GM12878 (cell line): ENCODE data around the gene KRTAP12-1. TPM values are rescaled to one million over a fixed set of nuclear protein-coding genes. Genes with fewer than 3 reads are reported as not detected.

Experiments
- ATAC-seq: fragments of 200-7000 bp; cut with Tn5 transposase; 3 replicates; pipeline ENCODE4 v1.9.1; 2020; ENCODE audit warnings: mild to moderate bottlenecking, moderate library complexity
- BruUV-seq: library from RNA; stranded (reverse); fragments of 400-500 nt; replicated peaks from 2 replicates; lab custom pipeline; 2021; lab: Mats Ljungman, UMichigan
- CTCF ChIA-PET: fragments of 300-600 bp; sonication (Branson Sonifier 250); formaldehyde crosslinking; extraction: SDS; loops from one replicate; lab custom pipeline; 2021; ENCODE audit warnings: inconsistent platforms; lab: Yijun Ruan, JAX
- POLR2A ChIA-PET: fragments of 350-600 bp; formaldehyde crosslinking; extraction: SDS; loops from one replicate; lab custom pipeline; 2021; ENCODE audit warnings: inconsistent platforms; lab: Charles Lee
- RAD21 ChIA-PET: fragments of 300-600 bp; sonication (Branson Sonifier 250); formaldehyde crosslinking; loops from one replicate; lab custom pipeline; 2023; ENCODE audit warnings: antibody characterized with exemption; ENCODE audit not compliant: unreplicated experiment; lab: Charles Lee
- SMC1A ChIA-PET: fragments of 300-600 bp; sonication (Branson Sonifier 250); formaldehyde crosslinking; loops from one replicate; lab custom pipeline; 2023; ENCODE audit not compliant: unreplicated experiment, uncharacterized antibody; lab: Charles Lee
- DNase-seq: peaks from one replicate; pipeline ENCODE4 v3.0.0-alpha.2; 2011; ENCODE audit warnings: low read depth, low spot score
- FAIRE-seq: peaks from 3 replicates; lab custom pipeline; 2011; peaks lifted over from hg19 to GRCh38; lab: Jason Lieb, UNC
- H2AFZ ChIP-seq: 2 replicates; pipeline ENCODE4 v1.6.0; 2011; ENCODE audit warnings: low read depth, low read length, control low read depth; ENCODE audit not compliant: control insufficient read depth
- H3K27ac ChIP-seq: 2 replicates; pipeline ENCODE4 v1.5.1; 2011; ENCODE audit warnings: control low read depth; ENCODE audit not compliant: control insufficient read depth, insufficient read depth
- H3K27me3 ChIP-seq, 2 experiments: replicated peaks in 1 of 2; 2 replicates each; pipeline versions ENCODE4 v1.6.0 to v1.6.1; 2011; ENCODE audit warnings: low read length in 1 of 2; ENCODE audit not compliant: control insufficient read depth in 2 of 2, insufficient read depth in 2 of 2
- H3K36me3 ChIP-seq, 2 experiments: 2 replicates each; pipeline ENCODE4 v1.5.1; 2011; ENCODE audit warnings: low read length in 1 of 2; ENCODE audit not compliant: control insufficient read depth in 2 of 2, insufficient read depth in 2 of 2
- H3K4me1 ChIP-seq: 2 replicates; pipeline ENCODE4 v1.6.1; 2011; ENCODE audit warnings: mild to moderate bottlenecking, low read length, moderate library complexity, mixed read lengths; ENCODE audit not compliant: control insufficient read depth, insufficient read depth
- H3K4me2 ChIP-seq: 2 replicates; pipeline ENCODE4 v1.6.0; 2011; ENCODE audit warnings: control low read depth; ENCODE audit not compliant: control insufficient read depth, insufficient read depth
- H3K4me3 ChIP-seq: fragments of 200-600 bp; sonication (generic); 2 replicates; pipeline ENCODE4 v1.5.1; 2016
- H3K79me2 ChIP-seq: 2 replicates; pipeline ENCODE4 v1.6.0; 2011; ENCODE audit warnings: low read length; ENCODE audit not compliant: control insufficient read depth, insufficient read depth
- H3K9ac ChIP-seq: 2 replicates; pipeline ENCODE4 v1.8.0; 2011; ENCODE audit warnings: low read length, control low read depth, mixed read lengths; ENCODE audit not compliant: control insufficient read depth, insufficient read depth
- H3K9me3 ChIP-seq: replicated peaks from 3 replicates; pipeline ENCODE4 v1.5.1; 2011; ENCODE audit warnings: mild to moderate bottlenecking, low read length; ENCODE audit not compliant: control insufficient read depth, insufficient read depth
- H4K20me1 ChIP-seq: 2 replicates; pipeline ENCODE4 v1.6.0; 2011; ENCODE audit not compliant: control insufficient read depth, insufficient read depth
- IKZF1 ChIP-seq: fragments of 450-650 bp; conservative IDR thresholded peaks from 2 replicates; pipeline ENCODE4 v1.6.1; 2017; ENCODE audit warnings: antibody characterized with exemption, mild to moderate bottlenecking
- MXI1 ChIP-seq: fragments of 150-350 bp; IDR thresholded peaks from 2 replicates; pipeline ENCODE4 v1.6.1; 2011; ENCODE audit warnings: low read depth, mild to moderate bottlenecking, inconsistent platforms, low read length, improper control_type of control experiment
- PAX8 ChIP-seq: fragments of 450-650 bp; IDR thresholded peaks from 2 replicates; pipeline ENCODE4 v1.6.1; 2017; ENCODE audit warnings: mild to moderate bottlenecking, moderate library complexity
- POLR2A ChIP-seq: IDR thresholded peaks from 2 replicates; pipeline ENCODE4 v1.6.1; 2011; ENCODE audit warnings: low read depth, mild to moderate bottlenecking, low read length
- RAD21 ChIP-seq: IDR thresholded peaks from 2 replicates; pipeline ENCODE4 v1.6.1; 2011; ENCODE audit warnings: mild to moderate bottlenecking, low read depth, low read length, moderate library complexity; ENCODE audit not compliant: insufficient read depth
- RFX5 ChIP-seq: IDR thresholded peaks from 2 replicates; pipeline ENCODE4 v1.6.1; 2011; ENCODE audit warnings: low read depth, low read length, improper control_type of control experiment
- SMAD5 ChIP-seq: IDR thresholded peaks from 2 replicates; pipeline ENCODE4 v1.6.1; 2016; ENCODE audit warnings: antibody characterized with exemption, low read depth
- SRF ChIP-seq, 2 experiments: IDR thresholded peaks; 2 replicates each; pipeline ENCODE4 v1.6.1; 2011; ENCODE audit warnings: low read depth in 2 of 2, low read length in 2 of 2, mild to moderate bottlenecking in 1 of 2, moderate library complexity in 1 of 2
- TBL1XR1 ChIP-seq: IDR thresholded peaks from 2 replicates; pipeline ENCODE4 v1.6.1; 2012; ENCODE audit warnings: low read depth, low read length, improper control_type of control experiment
- YY1 ChIP-seq: IDR thresholded peaks from 2 replicates; pipeline ENCODE4 v1.6.1; 2011; ENCODE audit warnings: low read depth, mild to moderate bottlenecking, low read length
- ZNF384 ChIP-seq: IDR thresholded peaks from 2 replicates; pipeline ENCODE4 v1.6.1; 2012; ENCODE audit warnings: low read depth, mild to moderate bottlenecking, low read length, improper control_type of control experiment, borderline replicate concordance
- ZNF622 ChIP-seq: fragments of 450-650 bp; IDR thresholded peaks from 2 replicates; pipeline ENCODE4 v1.6.1; 2017; ENCODE audit warnings: mild to moderate bottlenecking, inconsistent platforms
- WGBS: methylation state at CpG from one replicate; pipeline ENCODE4 v1.1.6; 2016; ENCODE audit warnings: low lambda C conversion rate; ENCODE audit not compliant: insufficient replicate concordance, insufficient coverage; ENCODE audit errors: missing lambda C conversion rate; 5-methylcytosine and 5-hydroxymethylcytosine counted together
- in situ Hi-C: fragments of 300-500 bp; cut with MboI; formaldehyde crosslinking; loops from 9 replicates; pipeline ENCODE4 v1.14.3; 2018; ENCODE audit warnings: mixed read lengths
- intact Hi-C: fragments of 100-400 bp; cut with micrococcal nuclease; formaldehyde crosslinking; loops from one replicate; pipeline ENCODE4 v1.14.2; 2022; ENCODE audit not compliant: unreplicated experiment
- polyA plus RNA-seq, 11 experiments: library from polyadenylated mRNA; depleted of rRNA in 4 of 11; unstranded in 6 of 11; stranded (reverse) in 5 of 11; fragments of >200 nt; fragmentation: Nextera tagmentation in 4 of 11; fragmentation: Illumina TruSeq in 1 of 11; extraction: Ambion mirVana in 4 of 11; extraction: Trizol in 1 of 11; gene quantifications; 1 replicate in 1 of 11; 2 replicates in 10 of 11; pipeline versions ENCODE4 v1.2.1 to v1.2.3, GENCODE V29; 2011 to 2016; ENCODE audit warnings: inconsistent platforms in 2 of 11, missing spikeins in 2 of 11, low read depth in 1 of 11
- total RNA-seq, 4 experiments: library from RNA; depleted of rRNA in 3 of 4; stranded (reverse); fragments of >200 nt in 3 of 4; fragmentation: Illumina TruSeq in 1 of 4; extraction: Trizol in 1 of 4; gene quantifications; 2 replicates each; pipeline versions ENCODE4 v1.2.1 to v1.2.3, GENCODE V29; 2013 to 2021
- TF ChIP-seq, protein P1 (sequence below): fragments of 450-650 bp; IDR thresholded peaks from 2 replicates; pipeline ENCODE4 v1.6.1; 2018; ENCODE audit warnings: borderline replicate concordance, mild to moderate bottlenecking; ENCODE audit not compliant: partially characterized antibody
- TF ChIP-seq, protein P2 (sequence below): IDR thresholded peaks from 2 replicates; pipeline ENCODE4 v1.6.1; 2011; ENCODE audit warnings: low read depth, low read length, improper control_type of control experiment, borderline replicate concordance
- TF ChIP-seq, protein P3 (sequence below): IDR thresholded peaks from 2 replicates; pipeline ENCODE4 v1.6.1; 2012; ENCODE audit warnings: mild to moderate bottlenecking, low read depth, low read length

The KRTAP12-1 gene
- total and polyA plus RNA-seq, 10 of the 15 experiments (the other 5 are each of a cell fraction or from before 2014, with no cell fraction given) = not detected

DNA sequence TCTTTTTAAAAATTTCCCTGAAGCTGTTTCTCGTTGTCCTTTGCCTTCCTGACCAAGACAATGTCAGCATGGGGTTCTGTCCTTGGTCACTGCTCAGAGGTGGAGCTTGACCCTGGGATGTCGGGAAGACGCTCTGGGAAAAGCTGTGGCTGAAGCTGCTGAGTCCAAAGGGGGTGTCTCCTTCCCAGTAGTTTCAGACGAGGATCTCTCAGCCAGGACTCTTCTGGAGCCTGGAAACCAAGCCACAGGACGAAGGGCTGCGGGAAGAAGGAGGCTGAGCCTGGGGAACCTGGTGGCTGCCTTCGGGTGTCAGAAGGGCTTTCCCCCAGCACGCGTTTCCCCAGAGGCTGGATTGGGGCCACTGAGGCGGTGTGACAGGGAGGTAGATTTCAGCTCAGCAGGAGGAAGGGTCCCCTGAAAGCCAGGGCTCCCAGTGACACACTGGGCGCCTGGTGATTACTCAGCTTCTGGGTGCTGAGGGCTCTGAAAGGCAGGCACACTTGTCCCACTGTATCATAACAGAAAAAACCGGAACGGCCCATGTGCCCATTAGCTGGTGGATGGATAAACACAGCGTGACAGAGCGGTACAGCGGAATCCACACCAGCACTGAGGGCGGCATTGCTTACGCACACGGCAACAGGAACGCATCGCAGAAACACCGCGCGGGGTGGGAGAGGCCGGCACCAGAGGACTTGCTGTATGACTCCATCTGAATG, 5.0 kb upstream of the KRTAP12-1 start:
- H4K20me1 ChIP-seq = no peaks in the 10 kb centered on the region
- no peak for DNase-seq
- intact Hi-C loops (no loop called here), in situ Hi-C loops (no loop called here)
- no TSS peak for BruUV-seq
- H3K9me3 ChIP-seq = no peaks in the 10 kb centered on the region
- H2AFZ ChIP-seq = no peak overlapping the region
- no peak overlapping the region for H3K27ac ChIP-seq
- H3K27me3 ChIP-seq = peaks cover 0 to 1% of the 10 kb centered on the region in 2 experiments; a peak in 2 of 4 replicates
- no peak for FAIRE-seq
- no peaks in the 10 kb centered on the region for H3K79me2 ChIP-seq
- RAD21 ChIA-PET = interaction anchor here (0.6 kb wide), 1 partner anchor 240 kb away, joined by 4 read pairs; no protein-coding TSS in a partner anchor
- SMC1A ChIA-PET = no interaction called here
- CTCF ChIA-PET = no interaction called here
- no peak overlapping the region for H3K9ac ChIP-seq
- TF ChIP-seq YY1 (no peak), SRF (IDR thresholded peaks at IDR 0.05; ENCODE audit: low read depth in 2 of 2, low read length in 2 of 2) (no peak), TBL1XR1 (no peak), RAD21 (no peak), ZNF384 (no peak), IKZF1 (no peak), POLR2A (no peak), RFX5 (no peak), PAX8 (no peak), MXI1 (no peak), ZNF622 (no peak), SMAD5 (no peak)
- TF ChIP-seq, protein P1, sequence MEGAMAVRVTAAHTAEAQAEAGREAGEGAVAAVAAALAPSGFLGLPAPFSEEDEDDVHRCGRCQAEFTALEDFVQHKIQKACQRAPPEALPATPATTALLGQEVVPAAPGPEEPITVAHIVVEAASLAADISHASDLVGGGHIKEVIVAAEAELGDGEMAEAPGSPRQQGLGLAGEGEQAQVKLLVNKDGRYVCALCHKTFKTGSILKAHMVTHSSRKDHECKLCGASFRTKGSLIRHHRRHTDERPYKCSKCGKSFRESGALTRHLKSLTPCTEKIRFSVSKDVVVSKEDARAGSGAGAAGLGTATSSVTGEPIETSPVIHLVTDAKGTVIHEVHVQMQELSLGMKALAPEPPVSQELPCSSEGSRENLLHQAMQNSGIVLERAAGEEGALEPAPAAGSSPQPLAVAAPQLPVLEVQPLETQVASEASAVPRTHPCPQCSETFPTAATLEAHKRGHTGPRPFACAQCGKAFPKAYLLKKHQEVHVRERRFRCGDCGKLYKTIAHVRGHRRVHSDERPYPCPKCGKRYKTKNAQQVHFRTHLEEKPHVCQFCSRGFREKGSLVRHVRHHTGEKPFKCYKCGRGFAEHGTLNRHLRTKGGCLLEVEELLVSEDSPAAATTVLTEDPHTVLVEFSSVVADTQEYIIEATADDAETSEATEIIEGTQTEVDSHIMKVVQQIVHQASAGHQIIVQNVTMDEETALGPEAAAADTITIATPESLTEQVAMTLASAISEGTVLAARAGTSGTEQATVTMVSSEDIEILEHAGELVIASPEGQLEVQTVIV = no peak
- TF ChIP-seq, protein P2, sequence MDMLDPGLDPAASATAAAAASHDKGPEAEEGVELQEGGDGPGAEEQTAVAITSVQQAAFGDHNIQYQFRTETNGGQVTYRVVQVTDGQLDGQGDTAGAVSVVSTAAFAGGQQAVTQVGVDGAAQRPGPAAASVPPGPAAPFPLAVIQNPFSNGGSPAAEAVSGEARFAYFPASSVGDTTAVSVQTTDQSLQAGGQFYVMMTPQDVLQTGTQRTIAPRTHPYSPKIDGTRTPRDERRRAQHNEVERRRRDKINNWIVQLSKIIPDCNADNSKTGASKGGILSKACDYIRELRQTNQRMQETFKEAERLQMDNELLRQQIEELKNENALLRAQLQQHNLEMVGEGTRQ = no peak
- TF ChIP-seq, protein P3, sequence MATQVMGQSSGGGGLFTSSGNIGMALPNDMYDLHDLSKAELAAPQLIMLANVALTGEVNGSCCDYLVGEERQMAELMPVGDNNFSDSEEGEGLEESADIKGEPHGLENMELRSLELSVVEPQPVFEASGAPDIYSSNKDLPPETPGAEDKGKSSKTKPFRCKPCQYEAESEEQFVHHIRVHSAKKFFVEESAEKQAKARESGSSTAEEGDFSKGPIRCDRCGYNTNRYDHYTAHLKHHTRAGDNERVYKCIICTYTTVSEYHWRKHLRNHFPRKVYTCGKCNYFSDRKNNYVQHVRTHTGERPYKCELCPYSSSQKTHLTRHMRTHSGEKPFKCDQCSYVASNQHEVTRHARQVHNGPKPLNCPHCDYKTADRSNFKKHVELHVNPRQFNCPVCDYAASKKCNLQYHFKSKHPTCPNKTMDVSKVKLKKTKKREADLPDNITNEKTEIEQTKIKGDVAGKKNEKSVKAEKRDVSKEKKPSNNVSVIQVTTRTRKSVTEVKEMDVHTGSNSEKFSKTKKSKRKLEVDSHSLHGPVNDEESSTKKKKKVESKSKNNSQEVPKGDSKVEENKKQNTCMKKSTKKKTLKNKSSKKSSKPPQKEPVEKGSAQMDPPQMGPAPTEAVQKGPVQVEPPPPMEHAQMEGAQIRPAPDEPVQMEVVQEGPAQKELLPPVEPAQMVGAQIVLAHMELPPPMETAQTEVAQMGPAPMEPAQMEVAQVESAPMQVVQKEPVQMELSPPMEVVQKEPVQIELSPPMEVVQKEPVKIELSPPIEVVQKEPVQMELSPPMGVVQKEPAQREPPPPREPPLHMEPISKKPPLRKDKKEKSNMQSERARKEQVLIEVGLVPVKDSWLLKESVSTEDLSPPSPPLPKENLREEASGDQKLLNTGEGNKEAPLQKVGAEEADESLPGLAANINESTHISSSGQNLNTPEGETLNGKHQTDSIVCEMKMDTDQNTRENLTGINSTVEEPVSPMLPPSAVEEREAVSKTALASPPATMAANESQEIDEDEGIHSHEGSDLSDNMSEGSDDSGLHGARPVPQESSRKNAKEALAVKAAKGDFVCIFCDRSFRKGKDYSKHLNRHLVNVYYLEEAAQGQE = no peak
- H3K4me2 ChIP-seq = no peak overlapping the region
- H3K4me1 ChIP-seq = no peaks in the 10 kb centered on the region; the same call in 1 of the 2 replicates
- H3K4me3 ChIP-seq = no peak overlapping the region
- POLR2A ChIA-PET = no interaction called here
- H3K36me3 ChIP-seq = no peaks in the 10 kb centered on the region
- ATAC-seq = no peak
- WGBS = 41% methylated on average over 25 of the region's 25 CpGs
